Keratinocyte (primary cell): ENCODE data around the gene CARD9. TPM values are rescaled to one million over a fixed set of nuclear protein-coding genes. Genes with fewer than 3 reads are reported as not detected.

ENCODE experiments used
- DNase-seq: peaks from one replicate; pipeline ENCODE4 v3.0.0-alpha.2; 2011; ENCODE audit warnings: low read depth, missing footprints, low spot score
- FAIRE-seq: peaks from 2 replicates; lab custom pipeline; 2011; peaks lifted over from hg19 to GRCh38; lab: Jason Lieb, UNC
- H2AFZ ChIP-seq: 2 replicates; pipeline ENCODE4 v1.6.0; 2012; ENCODE audit warnings: low read length, control low read depth, inconsistent platforms; ENCODE audit not compliant: control insufficient read depth
- H3K27ac ChIP-seq: 2 replicates; pipeline ENCODE4 v1.5.1; 2011; ENCODE audit warnings: low read length; ENCODE audit not compliant: control insufficient read depth, insufficient read depth
- H3K27me3 ChIP-seq: 3 replicates; pipeline ENCODE4 v1.6.0; 2011; ENCODE audit warnings: low read length; ENCODE audit not compliant: control insufficient read depth, insufficient read depth; ENCODE audit errors: extremely low read depth
- H3K36me3 ChIP-seq, 2 experiments: 2 replicates in 1 of 2; 3 replicates in 1 of 2; pipeline ENCODE4 v1.5.1; 2011; ENCODE audit warnings: low read length in 2 of 2, mild to moderate bottlenecking in 1 of 2; ENCODE audit not compliant: control insufficient read depth in 2 of 2, insufficient read depth in 2 of 2; ENCODE audit errors: extremely low read depth in 1 of 2
- H3K4me1 ChIP-seq: 3 replicates; pipeline ENCODE4 v1.5.1; 2011; ENCODE audit warnings: low read length; ENCODE audit not compliant: control insufficient read depth, insufficient read depth; ENCODE audit errors: extremely low read depth
- H3K4me2 ChIP-seq: 3 replicates; pipeline ENCODE4 v1.6.0; 2011; ENCODE audit warnings: low read depth, low read length; ENCODE audit not compliant: control insufficient read depth, insufficient read depth; ENCODE audit errors: extremely low read depth
- H3K4me3 ChIP-seq, 3 experiments: fragments of 200-600 bp in 1 of 3; sonication (generic) in 1 of 3; 2 replicates in 2 of 3; 3 replicates in 1 of 3; pipeline ENCODE4 v1.5.1; 2011 to 2016; ENCODE audit warnings: low read length in 3 of 3, mild to moderate bottlenecking in 3 of 3, control low read depth in 2 of 3, inconsistent platforms in 1 of 3, low read depth in 1 of 3, mixed read lengths in 1 of 3, mixed run types in 1 of 3, moderate library complexity in 1 of 3; ENCODE audit not compliant: control insufficient read depth in 2 of 3, insufficient read depth in 2 of 3; ENCODE audit errors: extremely low read depth in 1 of 3
- H3K79me2 ChIP-seq: 2 replicates; pipeline ENCODE4 v1.6.0; 2012; ENCODE audit warnings: low read length; ENCODE audit not compliant: control insufficient read depth, insufficient read depth
- H3K9ac ChIP-seq: 3 replicates; pipeline ENCODE4 v1.6.0; 2011; ENCODE audit warnings: low read length; ENCODE audit not compliant: control insufficient read depth, insufficient read depth; ENCODE audit errors: extremely low read depth
- H3K9me1 ChIP-seq: 3 replicates; pipeline ENCODE4 v1.6.0; 2011; ENCODE audit warnings: low read length; ENCODE audit not compliant: control insufficient read depth, insufficient read depth; ENCODE audit errors: extremely low read depth
- H3K9me3 ChIP-seq: 2 replicates; pipeline ENCODE4 v1.5.1; 2012; ENCODE audit warnings: low read depth, low read length; ENCODE audit not compliant: control insufficient read depth
- H4K20me1 ChIP-seq: 3 replicates; pipeline ENCODE4 v1.6.0; 2011; ENCODE audit warnings: low read length; ENCODE audit not compliant: control insufficient read depth, insufficient read depth; ENCODE audit errors: extremely low read depth
- EZH2 ChIP-seq: IDR thresholded peaks from one replicate; pipeline ENCODE4 v1.6.1; 2012; ENCODE audit warnings: inconsistent platforms, mild to moderate bottlenecking, low read length, moderate library complexity
- dilution Hi-C: fragments of 300-500 bp; cut with MboI; formaldehyde crosslinking; loops from one replicate; pipeline ENCODE4 v1.7.0; 2020; ENCODE audit warnings: low sequenced_read_pairs; ENCODE audit not compliant: extremely low pct_ligation_motif_present
- polyA plus RNA-seq, 5 experiments: library from polyadenylated mRNA; depleted of rRNA in 3 of 5; stranded (reverse) in 3 of 5; stranded (forward) in 1 of 5; unstranded in 1 of 5; fragments of >200 nt; gene quantifications; 1 replicate in 1 of 5; 2 replicates in 3 of 5; 3 replicates in 1 of 5; pipeline versions ENCODE4 v1.2.1 to v1.2.3, GENCODE V29; 2011 to 2012; ENCODE audit warnings: missing spikeins in 2 of 5, low read depth in 1 of 5, low replicate concordance in 1 of 5
- TF ChIP-seq, protein P1 (sequence below), 3 experiments: IDR thresholded peaks in 1 of 3; conservative IDR thresholded peaks in 1 of 3; optimal IDR thresholded peaks in 1 of 3; 2 replicates in 2 of 3; 3 replicates in 1 of 3; pipeline versions ENCODE3 to v1.5.1; 2011; ENCODE audit warnings: low read length in 3 of 3, mild to moderate bottlenecking in 3 of 3, moderate library complexity in 2 of 3, control low read depth in 1 of 3, inconsistent platforms in 1 of 3; ENCODE audit not compliant: insufficient read depth in 2 of 3; ENCODE audit errors: extremely low read depth in 1 of 3

Gene CARD9
- polyA plus RNA-seq, 1 donor (not counting 4 experiments of a cell fraction or from before 2014, with no cell fraction given) = 0.07 TPM

DNA sequence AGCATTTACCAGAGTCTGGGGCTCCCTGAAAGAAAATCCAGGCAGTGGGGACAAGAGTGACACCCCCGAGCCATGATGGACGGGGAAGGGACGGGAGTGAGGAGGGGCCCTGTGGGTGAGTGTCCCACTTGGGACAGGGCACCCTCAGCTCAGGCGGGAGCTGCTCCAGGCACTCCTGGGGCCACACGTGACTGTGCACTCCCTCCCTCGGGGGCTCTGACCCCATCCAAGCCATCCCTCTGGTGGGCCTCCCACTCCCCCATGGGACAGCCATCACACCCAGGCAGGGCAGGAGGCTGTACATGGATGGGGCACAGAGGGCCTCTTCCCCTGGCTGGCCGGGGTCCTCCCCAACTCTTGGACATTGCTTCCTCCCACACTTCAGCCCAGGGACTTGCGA is 3.0 kb upstream of the CARD9 start:
- Histone ChIP-seq H3K27me3 (no peaks in the 10 kb centered on the region), H3K9me3 (no peaks in the 10 kb centered on the region), H3K79me2 (no peaks in the 10 kb centered on the region), H3K36me3 (peaks cover 11 to 23% of the 10 kb centered on the region in 2 experiments), H3K9me1 (no peaks in the 10 kb centered on the region), H4K20me1 (peaks cover 2% of the 10 kb centered on the region), H3K4me3 (no peak overlapping the region), H3K4me2 (no peak overlapping the region), H3K4me1 (peaks cover 8% of the 10 kb centered on the region), H2AFZ (no peak overlapping the region), H3K9ac (no peak overlapping the region), H3K27ac (no peak overlapping the region)
- dilution Hi-C loops = no loop called here
- DNase-seq (no peak), FAIRE-seq (no peak)
- TF ChIP-seq EZH2 = no peak
- TF ChIP-seq, protein P1, sequence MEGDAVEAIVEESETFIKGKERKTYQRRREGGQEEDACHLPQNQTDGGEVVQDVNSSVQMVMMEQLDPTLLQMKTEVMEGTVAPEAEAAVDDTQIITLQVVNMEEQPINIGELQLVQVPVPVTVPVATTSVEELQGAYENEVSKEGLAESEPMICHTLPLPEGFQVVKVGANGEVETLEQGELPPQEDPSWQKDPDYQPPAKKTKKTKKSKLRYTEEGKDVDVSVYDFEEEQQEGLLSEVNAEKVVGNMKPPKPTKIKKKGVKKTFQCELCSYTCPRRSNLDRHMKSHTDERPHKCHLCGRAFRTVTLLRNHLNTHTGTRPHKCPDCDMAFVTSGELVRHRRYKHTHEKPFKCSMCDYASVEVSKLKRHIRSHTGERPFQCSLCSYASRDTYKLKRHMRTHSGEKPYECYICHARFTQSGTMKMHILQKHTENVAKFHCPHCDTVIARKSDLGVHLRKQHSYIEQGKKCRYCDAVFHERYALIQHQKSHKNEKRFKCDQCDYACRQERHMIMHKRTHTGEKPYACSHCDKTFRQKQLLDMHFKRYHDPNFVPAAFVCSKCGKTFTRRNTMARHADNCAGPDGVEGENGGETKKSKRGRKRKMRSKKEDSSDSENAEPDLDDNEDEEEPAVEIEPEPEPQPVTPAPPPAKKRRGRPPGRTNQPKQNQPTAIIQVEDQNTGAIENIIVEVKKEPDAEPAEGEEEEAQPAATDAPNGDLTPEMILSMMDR (optimal IDR thresholded peaks at IDR 0.05 in 1 of 3, IDR thresholded peaks at IDR 0.05 in 1 of 3, conservative IDR thresholded peaks at IDR 0.05 in 1 of 3; ENCODE audit: extremely low read depth in 1 of 3, insufficient read depth in 2 of 3, low read length in 3 of 3) = no peak

DNA sequence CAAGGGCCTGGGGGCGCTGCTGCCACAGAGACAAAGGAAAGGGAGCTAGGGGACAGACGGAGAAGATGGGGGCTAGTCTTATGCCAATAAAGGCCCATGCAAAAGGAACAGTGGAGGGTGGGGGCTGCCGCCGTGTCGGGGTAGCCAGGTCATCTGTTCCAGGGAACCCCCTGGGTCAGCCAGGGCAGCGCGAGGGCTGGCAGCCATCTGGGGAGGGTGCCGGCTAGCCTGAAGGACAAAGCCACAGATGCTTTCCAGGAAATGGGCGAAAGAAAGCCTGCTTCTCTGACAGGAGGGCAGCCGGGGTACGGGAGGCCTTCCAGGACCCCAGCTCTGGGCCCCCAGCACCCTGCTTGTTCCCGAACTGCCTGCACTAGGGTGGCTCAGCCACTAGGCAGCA is 1.6 kb upstream of the CARD9 start:
- TF ChIP-seq, protein P1 (optimal IDR thresholded peaks at IDR 0.05 in 1 of 3, IDR thresholded peaks at IDR 0.05 in 1 of 3, conservative IDR thresholded peaks at IDR 0.05 in 1 of 3; ENCODE audit: extremely low read depth in 1 of 3, insufficient read depth in 2 of 3, low read length in 3 of 3) = no peak
- TF ChIP-seq EZH2 = no peak
- H3K36me3 ChIP-seq = peaks cover 3 to 20% of the 10 kb centered on the region in 2 experiments
- DNase-seq (no peak), FAIRE-seq (no peak)
- H3K9ac ChIP-seq = no peak overlapping the region
- no peaks in the 10 kb centered on the region for H3K9me1 ChIP-seq
- no peaks in the 10 kb centered on the region for H3K79me2 ChIP-seq
- H3K4me1 ChIP-seq = peaks cover 8% of the 10 kb centered on the region
- no peak overlapping the region for H2AFZ ChIP-seq
- H3K4me3 ChIP-seq = no peak overlapping the region
- H3K27ac ChIP-seq = no peak overlapping the region
- dilution Hi-C loops = no loop called here
- no peaks in the 10 kb centered on the region for H3K9me3 ChIP-seq
- H3K4me2 ChIP-seq = no peak overlapping the region
- H4K20me1 ChIP-seq = peaks cover 2% of the 10 kb centered on the region
- H3K27me3 ChIP-seq = no peaks in the 10 kb centered on the region
